Body of pancreas (tissue), 4 donors: Measurements from ENCODE around the gene DNAJC28. TPM values are rescaled to one million over a fixed set of nuclear protein-coding genes. Genes with fewer than 3 reads are reported as not detected.

Experiments
- ATAC-seq: fragments of 150-250 bp; one replicate; pipeline ENCODE4 v1.9.1; 2016
- DNase-seq, 4 donors: peaks; one replicate each; pipeline ENCODE4 v3.0.0-alpha.2; 2019
- H3K27ac ChIP-seq, 4 donors: fragments of 200-600 bp; sonication (generic); 1 replicate in 3 of 4; 2 replicates in 1 of 4; pipeline versions ENCODE4 v1.5.1 to v1.6.1; 2016 to 2019; ENCODE audit warnings: mild to moderate bottlenecking in 1 of 4, mixed read lengths in 1 of 4, moderate library complexity in 1 of 4
- H3K27me3 ChIP-seq, 2 donors: fragments of 200-600 bp; sonication (generic); one replicate each; pipeline ENCODE4 v1.6.0; 2016; ENCODE audit warnings: mild to moderate bottlenecking in 1 of 2
- H3K36me3 ChIP-seq, 2 donors: fragments of 200-600 bp; sonication (generic); replicated peaks in 1 of 2; 2 replicates each; pipeline ENCODE4 v1.5.1; 2016; ENCODE audit warnings: low read depth in 2 of 2; ENCODE audit not compliant: insufficient read depth in 1 of 2
- H3K4me1 ChIP-seq: fragments of 200-600 bp; sonication (generic); one replicate; pipeline ENCODE4 v1.6.0; 2016
- H3K4me3 ChIP-seq, 2 donors: fragments of 200-600 bp; sonication (generic); 1 replicate in 1 of 2; 2 replicates in 1 of 2; pipeline ENCODE4 v1.5.1; 2016 to 2019
- H3K9me3 ChIP-seq, 3 donors: fragments of 200-600 bp; sonication (generic); 1 replicate in 2 of 3; 2 replicates in 1 of 3; pipeline ENCODE4 v1.5.1; 2016
- POLR2A ChIP-seq, 3 donors: fragments of 450-650 bp; IDR thresholded peaks; one replicate each; pipeline ENCODE4 v1.6.1; 2016; ENCODE audit warnings: antibody characterized with exemption in 3 of 3, mild to moderate bottlenecking in 2 of 3
- WGBS, 2 donors: methylation state at CpG; one replicate each; pipeline ENCODE4 v1.1.5; 2017; 5-methylcytosine and 5-hydroxymethylcytosine counted together
- intact Hi-C: fragments of 100-400 bp; cut with DNase I; formaldehyde crosslinking; loops from one replicate; pipeline ENCODE4 v1.15.1; 2023
- total RNA-seq, 2 donors: library from RNA; depleted of rRNA; stranded (reverse); fragments of >200 nt; gene quantifications; one replicate each; pipeline ENCODE4 v1.1.0, GENCODE V29; 2016
- TF ChIP-seq, protein P1 (sequence below), 7 experiments: fragments of 450-650 bp in 4 of 7; fragments of 200-600 bp in 3 of 7; sonication (generic) in 3 of 7; IDR thresholded peaks; one replicate each; pipeline ENCODE4 v1.5.1; 2016 to 2019; ENCODE audit warnings: antibody characterized with exemption in 7 of 7

Gene DNAJC28
- total RNA-seq, 2 donors from 2014 or later, result 1.3 to 2.3 TPM

DNA sequence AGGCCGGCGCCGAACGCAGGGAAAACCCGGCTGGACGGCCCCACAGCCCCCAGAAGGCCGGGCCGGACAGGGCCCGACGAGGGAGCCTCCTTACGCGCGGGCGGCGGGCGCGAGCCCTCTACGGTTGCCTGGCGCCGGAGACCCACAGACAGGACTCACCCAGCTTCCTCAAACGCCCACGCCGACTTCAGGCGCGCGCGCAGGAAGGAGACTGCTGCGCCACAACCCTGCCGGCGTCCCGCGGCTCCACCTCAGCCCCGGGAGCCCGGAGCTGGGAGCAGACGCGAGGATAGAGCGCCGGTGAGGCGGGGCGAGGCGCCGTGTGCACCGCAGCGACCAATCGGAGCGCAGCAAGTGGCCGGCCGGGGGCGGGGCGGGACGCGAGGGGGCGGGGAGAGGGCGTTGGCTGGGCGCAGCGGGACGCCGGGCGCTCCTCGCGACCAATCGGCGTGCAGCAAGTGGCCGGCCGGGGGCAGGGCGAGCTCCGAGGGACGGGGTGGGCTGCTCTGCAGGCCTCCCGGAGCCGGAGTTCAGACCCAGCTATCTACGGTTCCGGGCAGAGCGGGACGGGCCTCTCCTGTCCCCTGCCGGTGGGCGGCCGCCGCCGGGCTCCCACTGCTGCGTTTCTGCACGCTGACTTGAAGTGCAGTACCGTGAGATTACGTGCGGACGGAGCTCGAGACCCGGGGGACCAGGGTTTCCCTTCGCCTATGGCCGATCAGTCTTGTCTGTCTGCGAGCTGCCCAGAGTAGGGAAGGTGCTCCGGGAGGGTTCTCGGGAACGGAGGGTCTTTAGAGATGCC, 11.6 kb downstream of the DNAJC28 start, which contains the start of gene TMEM50B:
Gene TMEM50B (minus strand): TSS at position 296 of the 802 bp plus-strand sequence. CDS start 11,089 bp downstream, outside the sequence.
- peak; percentile 96 to 97 (median 96) for DNase-seq
- H3K27ac ChIP-seq, result peak within 1 kb of the TSS; percentile 83 to 99 (median 92)
- peak; percentile 94 for ATAC-seq
- H3K9me3 ChIP-seq, result no peaks in the 10 kb centered on the region
- peak within 1 kb of the TSS; percentile 69 to 86 for H3K4me3 ChIP-seq
- WGBS, 2 donors, result 0% methylated on average over 2 to 67 of the region's 93 CpGs
- intact Hi-C loops, result no loop called here
- H3K4me1 ChIP-seq, result peaks cover 13% of the 10 kb centered on the region
- no peaks in the 10 kb centered on the region for H3K27me3 ChIP-seq
- TF ChIP-seq, protein P1, sequence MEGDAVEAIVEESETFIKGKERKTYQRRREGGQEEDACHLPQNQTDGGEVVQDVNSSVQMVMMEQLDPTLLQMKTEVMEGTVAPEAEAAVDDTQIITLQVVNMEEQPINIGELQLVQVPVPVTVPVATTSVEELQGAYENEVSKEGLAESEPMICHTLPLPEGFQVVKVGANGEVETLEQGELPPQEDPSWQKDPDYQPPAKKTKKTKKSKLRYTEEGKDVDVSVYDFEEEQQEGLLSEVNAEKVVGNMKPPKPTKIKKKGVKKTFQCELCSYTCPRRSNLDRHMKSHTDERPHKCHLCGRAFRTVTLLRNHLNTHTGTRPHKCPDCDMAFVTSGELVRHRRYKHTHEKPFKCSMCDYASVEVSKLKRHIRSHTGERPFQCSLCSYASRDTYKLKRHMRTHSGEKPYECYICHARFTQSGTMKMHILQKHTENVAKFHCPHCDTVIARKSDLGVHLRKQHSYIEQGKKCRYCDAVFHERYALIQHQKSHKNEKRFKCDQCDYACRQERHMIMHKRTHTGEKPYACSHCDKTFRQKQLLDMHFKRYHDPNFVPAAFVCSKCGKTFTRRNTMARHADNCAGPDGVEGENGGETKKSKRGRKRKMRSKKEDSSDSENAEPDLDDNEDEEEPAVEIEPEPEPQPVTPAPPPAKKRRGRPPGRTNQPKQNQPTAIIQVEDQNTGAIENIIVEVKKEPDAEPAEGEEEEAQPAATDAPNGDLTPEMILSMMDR (IDR thresholded peaks at IDR 0.05), result peak; percentile 34 to 81 (median 62)
- TF ChIP-seq POLR2A (IDR thresholded peaks at IDR 0.05), result peak; percentile 90 to 96 (median 95)
- no peaks in the 10 kb centered on the region for H3K36me3 ChIP-seq

DNA sequence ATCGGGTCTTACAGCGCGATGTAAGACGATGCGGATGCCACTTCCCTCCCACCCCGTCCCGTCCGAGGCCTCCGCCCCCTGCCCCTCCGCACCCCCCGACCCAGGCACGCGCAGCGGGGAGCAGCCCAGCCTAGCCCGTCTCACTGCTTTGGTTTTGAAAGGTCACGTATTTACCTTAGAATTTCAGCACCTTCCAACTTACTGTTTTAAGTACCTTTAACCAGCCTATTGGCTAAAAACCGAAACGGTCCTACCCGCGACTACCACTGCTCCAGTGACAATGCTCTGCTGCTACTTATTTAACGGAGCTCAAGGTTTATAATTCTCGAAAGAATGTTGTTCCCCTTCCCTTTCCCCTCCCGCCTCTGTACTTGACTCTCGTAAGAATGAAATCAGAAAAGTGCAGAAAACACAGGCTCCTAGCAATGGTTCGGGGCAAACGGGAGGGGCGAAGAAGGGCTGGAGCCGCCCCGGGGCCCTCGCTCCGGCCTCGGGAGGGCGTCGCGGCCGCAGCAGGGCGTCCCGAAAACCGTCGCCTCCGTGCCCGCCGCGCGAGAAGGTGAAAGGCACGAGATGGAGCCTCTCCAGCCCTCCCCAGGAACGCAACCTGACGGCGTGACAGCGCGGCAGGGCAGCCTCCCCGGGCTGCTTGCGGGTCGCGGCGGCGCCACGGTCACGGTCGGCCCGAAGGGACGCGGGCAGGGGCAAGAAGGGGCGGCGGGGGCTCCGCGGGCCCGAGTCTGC, 12.4 kb downstream of the DNAJC28 start:
- DNase-seq, result peak in 3 of 4 donors; percentile 28 to 46 (median 42)
- H3K36me3 ChIP-seq, result no peaks in the 10 kb centered on the region
- no peaks in the 10 kb centered on the region for H3K27me3 ChIP-seq
- intact Hi-C loops, result no loop called here
- WGBS, 2 donors, result 0% methylated on average over 44 to 68 of the region's 68 CpGs
- peak; percentile 12 for ATAC-seq
- no peak for TF ChIP-seq POLR2A (IDR thresholded peaks at IDR 0.05)
- TF ChIP-seq, protein P1 (IDR thresholded peaks at IDR 0.05), result peak in 2 of 7 experiments; percentile 7 to 13
- no peaks in the 10 kb centered on the region for H3K9me3 ChIP-seq
- H3K4me1 ChIP-seq, result peaks cover 13% of the 10 kb centered on the region
- H3K4me3 ChIP-seq, result peak overlapping the region; percentile 69 to 86
- peak overlapping the region; percentile 82 to 99 (median 90) for H3K27ac ChIP-seq

DNA sequence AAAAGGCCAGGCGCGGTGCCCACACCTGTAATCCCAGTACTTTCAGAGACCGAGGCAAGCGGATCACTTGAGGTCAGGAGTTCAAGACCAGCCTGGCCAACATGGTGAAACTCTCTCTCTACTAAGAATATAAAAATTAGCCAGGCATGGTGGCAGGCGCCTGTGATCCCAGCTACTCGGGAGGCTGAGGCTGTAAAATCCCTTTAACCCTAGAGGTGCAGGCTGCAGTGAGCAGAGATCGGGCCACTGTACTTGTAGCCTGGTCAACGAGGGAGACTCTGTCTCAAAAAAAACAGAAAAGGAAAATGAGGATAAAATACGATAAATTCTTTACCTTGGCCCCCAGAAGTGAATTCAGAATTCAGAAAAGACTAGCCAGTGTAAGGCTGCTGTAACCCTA, 13.3 kb downstream of the DNAJC28 start:
- TF ChIP-seq, protein P1 (IDR thresholded peaks at IDR 0.05), result no peak
- TF ChIP-seq POLR2A (IDR thresholded peaks at IDR 0.05), result no peak
- Histone ChIP-seq H3K27ac (peak overlapping the region in 3 of 4 donors; percentile 82 to 99 (median 97)), H3K9me3 (no peaks in the 10 kb centered on the region), H3K4me3 (no peak overlapping the region), H3K36me3 (no peaks in the 10 kb centered on the region), H3K27me3 (no peaks in the 10 kb centered on the region), H3K4me1 (peaks cover 13% of the 10 kb centered on the region)
- DNase-seq (no peak), ATAC-seq (no peak)
- intact Hi-C loops, result no loop called here
- WGBS, 2 donors, result 59 to 60% methylated on average over 9 of the region's 9 CpGs

GRCh38 chr21:33477066-33477465, 14.4 kb downstream of the DNAJC28 start:
- Histone ChIP-seq H3K36me3 (no peaks in the 10 kb centered on the region), H3K27me3 (no peaks in the 10 kb centered on the region), H3K4me1 (peaks cover 13% of the 10 kb centered on the region), H3K27ac (no peak overlapping the region), H3K4me3 (no peak overlapping the region), H3K9me3 (no peaks in the 10 kb centered on the region)
- ATAC-seq, result no peak
- no peak for DNase-seq
- intact Hi-C loops, result no loop called here
- WGBS, 2 donors, result 81 to 82% methylated on average over 7 of the region's 7 CpGs
- no peak for TF ChIP-seq POLR2A (IDR thresholded peaks at IDR 0.05)
- TF ChIP-seq, protein P1 (IDR thresholded peaks at IDR 0.05), result no peak
